HG03097 (cell line): ENCODE data around the gene ERI2.
"Not testable (repeated sequence)": the region's sequence is repeated elsewhere in the genome, so short reads cannot be mapped to it uniquely, and the experiment has no call there.

Source experiments
- ATAC-seq: cut with Tn5 transposase; IDR thresholded peaks from one replicate; pipeline ENCODE4 v1.9.1; 2021; ENCODE audit not compliant: unreplicated experiment, low FRiP score

The ERI2 gene

GRCh38 chr16:20766294-20766693 lies 40.0 kb downstream of the ERI2 start:
- no peak for ATAC-seq

GRCh38 chr16:20765732-20766131 lies 40.5 kb downstream of the ERI2 start:
- ATAC-seq, result no peak

- ATAC-seq, result not testable (repeated sequence)
Measured at GRCh38 chr16:20764448-20764847, 41.8 kb downstream of the ERI2 start.

GRCh38 chr16:20763461-20764232 lies 42.6 kb downstream of the ERI2 start, which contains the start of gene ACSM3:
ACSM3 (plus strand) TSS chr16:20764014; CDS start chr16:20770035, 6,021 bp downstream.
- ATAC-seq, result peak; percentile 92

- no peak for ATAC-seq
Measured at GRCh38 chr16:20762404-20763123, 43.7 kb downstream of the ERI2 start.

GRCh38 chr16:20761175-20761574 lies 45.1 kb downstream of the ERI2 start:
- ATAC-seq, result no peak

- no peak for ATAC-seq
Measured at GRCh38 chr16:20760346-20760745, 45.9 kb downstream of the ERI2 start.

GRCh38 chr16:20755799-20756198 lies 50.5 kb downstream of the ERI2 start:
- not testable (repeated sequence) for ATAC-seq

- ATAC-seq, result no peak
Measured at GRCh38 chr16:20755238-20755637, 51.0 kb downstream of the ERI2 start.

- no peak for ATAC-seq
Measured at GRCh38 chr16:20753727-20754126, 52.5 kb downstream of the ERI2 start.

GRCh38 chr16:20750558-20750957 lies 55.7 kb downstream of the ERI2 start:
- no peak for ATAC-seq

GRCh38 chr16:20749474-20749873 lies 56.8 kb downstream of the ERI2 start:
- no peak for ATAC-seq

GRCh38 chr16:20747030-20747816 lies 59.0 kb downstream of the ERI2 start:
- ATAC-seq, result no peak

- no peak for ATAC-seq
Measured at GRCh38 chr16:20746461-20746860, 59.8 kb downstream of the ERI2 start.
